Measurements from ENCODE around the gene CBR1.

GRCh38 chr21:36048357-36048756, 21.5 kb upstream of the CBR1 start:
- TF ChIP-seq CTCF (IDR thresholded peaks at IDR 0.05): no peak
- no peak for TF ChIP-seq POLR2A (IDR thresholded peaks at IDR 0.05; ENCODE audit: low read depth)
- TF ChIP-seq EP300 (IDR thresholded peaks at IDR 0.05): no peak
